T1000 (cell line): ENCODE data around the gene PLEKHA7.
"Not testable (repeated sequence)": the region's sequence is repeated elsewhere in the genome, so short reads cannot be mapped to it uniquely, and the experiment has no call there.

Source experiments
- DNase-seq: peaks from one replicate; lab custom pipeline; 2025; ENCODE audit warnings: mixed read lengths; lab: John Stamatoyannopoulos, UW

Gene PLEKHA7

DNA sequence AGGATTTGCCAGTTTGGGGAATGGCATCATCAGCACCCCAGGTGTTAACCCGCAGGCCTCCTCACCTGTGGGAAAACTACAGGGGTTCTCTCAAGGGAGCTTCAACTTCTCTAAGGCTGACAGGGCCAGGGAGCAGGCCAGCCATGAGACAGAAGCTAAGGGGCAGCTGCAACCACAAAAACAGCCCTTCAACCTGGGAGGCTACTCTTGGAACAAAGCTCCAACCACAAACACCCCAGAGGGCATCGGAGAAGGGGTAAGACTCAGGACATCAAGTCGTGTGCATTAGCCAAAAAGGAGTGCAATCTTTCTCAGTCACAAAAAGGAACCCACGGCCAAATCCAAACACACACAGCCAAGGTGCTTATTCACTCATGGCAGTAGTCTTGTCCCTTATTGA is 103.0 kb downstream of the PLEKHA7 start:
- no peak for DNase-seq

DNA sequence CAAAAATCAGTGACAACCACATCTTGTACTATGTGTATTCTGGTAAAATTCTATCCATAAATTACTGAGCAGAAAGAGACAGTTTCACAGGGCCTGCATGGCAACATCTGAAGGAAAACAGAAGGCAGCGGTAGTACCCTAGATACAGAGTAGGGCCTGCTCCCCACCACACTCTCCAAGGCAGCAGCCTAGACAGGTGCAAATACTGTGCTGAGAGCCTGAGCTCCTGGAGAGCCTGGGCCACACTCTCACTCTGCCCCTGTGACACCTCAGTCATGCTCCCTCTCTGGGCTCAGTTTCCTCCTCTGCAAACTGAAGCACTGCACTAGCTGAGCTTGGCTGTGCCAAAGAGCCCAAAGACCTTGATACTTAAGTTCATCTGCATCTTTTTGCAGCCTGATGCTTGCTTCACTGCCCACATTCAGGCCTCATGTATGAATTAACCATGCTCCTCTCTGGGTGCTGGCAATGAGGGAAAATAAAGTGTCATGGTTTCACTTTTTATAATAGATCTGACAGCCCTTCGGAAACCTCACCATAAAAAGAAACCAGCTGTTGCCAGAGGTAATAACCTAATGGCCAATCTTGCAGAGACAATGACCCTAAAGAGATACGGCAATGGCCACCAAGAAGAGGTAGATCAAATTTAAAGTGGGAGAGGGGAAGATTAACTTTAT is 104.7 kb downstream of the PLEKHA7 start:
- DNase-seq = no peak

DNA sequence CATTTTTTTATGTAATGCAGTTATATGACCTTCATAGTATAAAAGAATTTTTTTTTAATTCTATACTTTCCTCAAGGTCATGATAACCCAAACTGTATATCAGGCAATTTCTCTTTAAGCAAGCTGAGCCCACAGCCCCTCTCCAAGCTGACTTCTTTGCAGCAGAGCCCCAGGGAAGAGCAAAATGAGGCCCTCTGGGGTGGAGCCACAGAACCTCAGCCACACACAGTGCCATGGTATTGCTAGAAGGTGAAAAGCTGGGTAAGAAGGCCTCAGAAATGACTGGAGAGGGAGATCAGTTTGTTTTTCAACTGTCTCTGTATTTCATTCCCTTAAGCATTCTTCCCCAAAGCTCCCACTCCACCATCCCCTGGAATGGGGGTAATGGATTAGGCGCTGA is 108.8 kb downstream of the PLEKHA7 start:
- no peak for DNase-seq

DNA sequence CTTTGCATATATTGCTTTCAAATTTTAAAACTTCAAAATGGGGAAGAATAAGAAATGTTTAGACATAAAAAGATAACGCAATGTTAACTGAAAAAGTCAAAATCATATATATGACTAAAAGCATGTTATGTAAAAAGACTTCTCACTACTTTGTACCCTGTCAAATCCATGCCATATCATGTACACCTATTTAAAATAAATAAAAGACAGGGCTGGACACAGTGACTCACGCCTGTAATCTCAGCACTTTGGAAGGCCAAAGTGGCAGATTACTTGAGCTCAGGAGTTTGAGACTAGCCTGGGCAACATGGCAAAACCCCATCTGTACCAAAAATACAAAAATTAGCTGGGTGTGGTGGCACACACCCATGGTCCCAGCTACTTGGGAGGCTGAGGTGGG is 109.5 kb downstream of the PLEKHA7 start:
- DNase-seq = not testable (repeated sequence)

DNA sequence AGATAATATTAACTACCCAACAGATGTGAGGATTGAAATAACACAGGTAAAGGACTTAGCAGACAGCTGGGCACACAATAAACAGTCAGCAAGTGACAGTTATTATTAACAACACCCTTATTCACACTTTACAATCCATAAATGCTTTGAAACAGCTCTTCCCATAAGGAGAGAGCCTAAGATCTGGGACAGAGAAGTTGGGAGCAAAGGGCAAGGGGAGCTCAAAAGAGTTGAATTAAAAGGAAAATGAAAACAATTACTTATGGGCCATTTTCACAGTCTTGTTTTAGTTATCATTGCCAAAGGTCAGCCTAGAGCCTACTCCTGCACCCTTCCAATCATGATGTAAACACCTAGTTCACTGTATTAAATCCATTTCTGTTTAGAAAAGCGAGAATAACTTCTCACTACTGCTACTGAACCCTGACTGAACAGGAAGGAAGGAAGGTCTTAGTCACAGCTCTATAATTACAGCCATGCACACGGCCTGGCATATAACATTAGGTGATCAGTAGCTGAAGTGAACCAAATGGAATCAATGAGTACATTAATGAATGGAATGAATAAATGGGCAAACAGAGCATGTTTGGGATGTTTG is 111.3 kb downstream of the PLEKHA7 start:
- no peak for DNase-seq

DNA sequence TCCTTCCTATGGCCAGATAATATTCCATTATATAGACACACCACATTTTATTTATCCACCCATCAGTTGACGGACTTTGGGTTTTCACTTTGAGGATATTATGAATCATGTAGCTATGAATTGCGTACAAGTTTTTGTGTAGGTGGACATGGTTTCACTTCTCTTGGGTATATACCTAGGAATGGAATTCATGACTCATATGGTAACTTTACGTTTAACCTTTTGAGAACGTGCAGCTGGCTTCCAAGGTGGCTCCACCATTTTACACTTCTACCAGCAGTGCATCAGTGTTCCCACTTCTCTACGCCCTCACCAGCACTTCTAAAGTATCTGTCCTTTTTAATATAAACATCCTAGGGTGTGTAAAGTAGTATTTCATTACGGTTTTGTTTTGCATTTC is 112.0 kb downstream of the PLEKHA7 start:
- DNase-seq = no peak

DNA sequence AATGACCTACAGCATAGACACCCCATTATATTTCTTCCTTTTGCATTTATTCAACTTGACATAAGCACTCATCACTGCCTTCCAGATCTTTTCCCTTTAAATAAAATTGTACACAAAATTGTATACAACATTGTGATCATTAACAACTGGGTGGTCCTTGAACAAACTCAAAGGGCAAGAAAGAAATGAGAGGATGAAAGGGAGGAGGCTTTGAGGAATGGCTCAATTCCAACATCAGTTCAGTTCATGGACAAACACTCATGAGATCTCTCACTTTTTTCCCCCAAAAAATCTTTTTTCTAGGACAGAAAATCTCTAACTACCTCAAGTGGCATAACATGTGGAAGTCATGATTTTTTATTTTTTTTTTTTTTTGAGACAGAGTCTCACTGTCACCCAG is 113.7 kb downstream of the PLEKHA7 start:
- no peak for DNase-seq

DNA sequence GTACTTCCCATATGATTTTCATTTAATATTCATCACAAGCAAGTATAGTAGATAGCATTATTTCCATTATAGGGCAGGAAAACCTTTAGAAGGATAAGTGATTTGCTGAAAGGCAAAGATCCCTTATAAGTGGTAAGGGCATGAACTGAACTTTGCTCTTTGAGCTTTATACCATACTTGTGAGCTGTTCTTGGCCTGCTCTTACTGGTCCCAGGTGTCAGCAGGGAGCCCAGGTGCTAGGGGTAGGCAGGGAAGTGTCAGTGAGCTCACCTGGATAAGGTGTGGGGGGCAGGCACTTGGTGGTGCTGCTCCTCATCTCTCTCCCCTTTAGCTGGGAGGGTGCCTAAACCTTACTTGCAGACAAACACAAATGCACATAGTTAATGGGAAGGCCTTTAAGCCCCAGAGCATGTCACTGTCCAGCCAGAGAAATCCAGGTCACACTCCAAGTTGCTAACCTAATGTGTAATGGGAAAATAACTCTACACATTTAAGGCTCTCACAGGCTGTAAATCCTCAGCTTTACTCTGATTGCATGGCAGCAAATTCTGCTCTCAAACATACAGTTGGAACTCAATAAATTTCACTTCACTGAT is 114.4 kb downstream of the PLEKHA7 start:
- DNase-seq = no peak

DNA sequence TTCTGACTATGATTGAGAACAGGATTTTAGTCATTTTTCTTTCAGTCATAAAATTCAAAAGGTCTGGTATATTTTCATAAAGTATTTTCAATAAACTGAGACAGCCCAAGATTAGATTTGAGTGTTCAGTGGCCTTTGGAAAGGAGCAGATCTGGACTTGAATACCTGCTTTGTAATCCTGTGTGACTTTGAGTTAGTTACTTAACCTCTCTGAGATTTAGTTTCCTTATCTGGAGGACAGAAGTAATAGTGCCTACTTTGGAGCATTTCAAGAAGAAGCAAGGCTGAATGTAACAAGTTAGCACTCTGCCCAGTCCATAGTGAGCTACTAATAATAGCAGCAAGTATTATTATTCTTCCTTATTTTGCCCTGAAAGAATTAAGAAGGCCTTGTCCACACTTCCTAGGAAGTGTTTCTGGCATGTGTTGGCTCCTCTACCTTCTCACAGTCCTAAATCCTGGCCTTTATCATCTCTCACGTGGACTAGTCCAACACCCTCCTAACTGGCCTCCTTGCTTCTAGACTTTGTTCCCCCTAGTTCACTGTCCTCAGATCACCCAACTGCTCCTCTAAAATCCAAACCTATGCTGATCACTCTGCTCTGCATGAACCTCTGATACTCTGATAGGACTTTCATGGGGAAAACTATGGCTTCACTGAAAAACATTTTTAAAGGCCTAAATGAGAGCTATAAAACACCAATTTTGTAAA is 115.8 kb downstream of the PLEKHA7 start:
- DNase-seq = no peak

DNA sequence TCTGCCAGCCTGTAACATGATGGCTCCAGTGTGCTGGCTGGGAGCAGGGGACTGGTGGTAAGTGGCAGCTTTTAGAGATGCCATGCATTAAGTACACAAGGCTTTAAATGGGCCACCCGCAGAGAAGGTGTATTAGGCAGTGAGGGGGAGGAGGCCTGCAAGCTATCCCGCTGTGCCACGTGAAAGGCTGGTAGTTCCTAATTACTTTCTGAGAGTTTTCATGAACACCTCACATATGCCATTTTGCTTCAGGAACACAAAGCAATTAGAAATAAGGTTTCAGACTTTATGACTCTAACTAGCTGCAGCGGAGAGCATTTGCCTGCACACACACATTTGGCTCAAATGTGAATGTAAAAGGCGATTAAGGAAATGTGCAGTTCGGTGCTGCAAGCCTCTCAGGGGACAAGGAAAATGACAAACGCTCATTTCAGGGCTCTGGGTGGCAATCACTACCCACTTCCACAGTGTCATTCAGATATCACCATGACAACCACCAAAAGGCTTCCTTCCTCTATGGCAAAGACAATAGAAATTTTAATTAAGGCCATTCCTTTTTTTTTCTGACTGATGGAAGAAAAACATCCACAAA is 116.6 kb downstream of the PLEKHA7 start:
- no peak for DNase-seq

DNA sequence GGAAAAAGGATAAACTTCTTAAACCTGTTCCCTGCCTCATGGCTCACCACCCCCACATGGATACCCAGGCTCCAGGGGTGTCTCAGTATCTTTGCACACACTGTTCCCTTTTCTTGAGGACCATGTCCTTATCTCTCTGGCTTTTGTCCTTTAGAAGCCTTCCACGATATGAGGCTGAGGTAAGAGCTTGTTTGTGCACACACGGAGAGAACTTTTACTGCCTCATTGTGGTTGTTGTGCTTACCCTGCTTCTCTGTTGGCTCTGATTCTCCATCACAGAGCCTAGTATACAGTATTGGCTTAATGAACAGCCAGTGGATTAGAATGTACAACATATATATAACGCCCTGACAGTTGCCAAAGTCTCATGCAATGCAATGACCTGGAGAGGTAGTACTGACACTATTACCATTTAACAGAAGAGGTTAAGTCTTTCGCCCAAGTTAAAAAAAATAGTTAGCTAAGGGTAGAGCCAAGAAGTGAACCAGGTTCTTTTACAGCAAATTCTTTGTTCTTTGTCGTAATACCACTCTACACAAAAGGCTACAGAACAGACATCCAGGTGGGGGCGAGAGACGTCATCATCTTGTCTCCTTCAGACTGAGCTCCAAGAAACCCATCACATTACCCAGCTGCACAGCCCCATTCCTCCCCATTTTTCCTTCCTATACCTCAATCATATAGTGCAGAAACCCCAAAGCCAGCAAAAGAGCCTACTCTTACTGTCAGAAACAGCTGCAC is 117.3 kb downstream of the PLEKHA7 start:
- DNase-seq = no peak

DNA sequence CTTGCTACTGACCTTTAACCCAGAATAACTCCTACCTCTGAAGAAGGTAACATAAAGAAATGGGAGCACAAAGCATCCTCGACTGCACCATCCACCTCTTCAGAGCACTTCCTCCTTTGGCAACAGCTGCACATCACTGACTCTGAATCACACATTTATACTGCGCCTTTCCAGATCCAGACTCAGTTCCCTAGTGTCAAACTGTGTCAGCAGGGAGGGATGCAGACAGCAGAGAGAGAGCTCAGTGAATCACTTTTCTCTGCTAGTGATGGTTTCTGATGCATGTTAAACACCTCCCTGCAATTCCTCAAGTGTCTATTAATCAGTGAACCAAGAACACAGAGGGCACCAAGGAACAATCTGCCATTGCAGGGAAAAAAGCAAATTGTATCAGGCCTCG is 118.9 kb downstream of the PLEKHA7 start:
- no peak for DNase-seq

DNA sequence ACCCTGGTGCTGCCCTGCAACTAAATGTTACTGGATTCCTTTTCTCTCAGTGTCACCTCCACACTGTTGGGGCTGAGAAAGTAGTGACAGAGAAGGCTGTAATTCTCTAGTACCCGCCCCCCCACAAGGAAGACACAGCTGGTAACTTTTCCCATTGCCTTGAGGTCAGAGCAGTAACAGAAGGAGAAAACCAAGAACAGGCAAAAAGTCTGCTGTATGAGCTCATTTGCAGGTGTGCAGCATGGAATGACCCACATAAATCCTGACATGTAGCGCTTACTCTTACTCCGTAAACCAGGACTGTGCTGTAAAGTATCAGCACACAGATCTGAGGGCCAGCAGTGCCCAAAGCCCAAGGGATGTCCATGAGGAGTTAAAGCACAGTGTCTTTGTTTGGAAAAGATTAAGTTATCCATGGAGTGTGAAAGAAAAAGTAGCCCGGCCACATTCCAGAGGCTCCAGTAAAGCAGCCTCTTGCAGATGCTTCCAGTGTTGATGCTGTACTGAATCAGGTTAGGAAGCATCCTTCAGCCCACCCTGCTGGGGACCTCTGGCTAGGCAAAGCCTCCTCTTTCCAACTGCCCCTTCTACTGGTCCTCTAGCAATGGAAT is 120.7 kb downstream of the PLEKHA7 start:
- no peak for DNase-seq

DNA sequence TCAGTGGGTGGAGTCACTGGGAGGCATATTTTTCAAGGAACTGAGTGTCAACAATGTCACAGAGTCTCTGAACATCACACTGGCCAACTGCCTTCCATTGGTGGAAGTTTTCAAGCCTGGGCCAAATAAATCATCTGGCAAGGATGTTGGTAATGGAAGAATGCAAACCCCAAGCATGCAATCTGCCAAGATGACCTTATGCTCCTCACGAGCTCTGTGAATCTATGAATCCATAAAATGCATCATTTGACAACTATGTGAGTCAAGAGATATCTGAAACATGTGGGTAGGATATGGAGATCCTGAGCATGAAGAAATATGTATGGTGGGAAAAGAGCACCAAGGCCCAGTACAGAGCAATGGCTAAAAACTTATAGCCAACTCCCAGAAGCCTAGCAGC is 122.2 kb downstream of the PLEKHA7 start:
- DNase-seq = peak; percentile 6

DNA sequence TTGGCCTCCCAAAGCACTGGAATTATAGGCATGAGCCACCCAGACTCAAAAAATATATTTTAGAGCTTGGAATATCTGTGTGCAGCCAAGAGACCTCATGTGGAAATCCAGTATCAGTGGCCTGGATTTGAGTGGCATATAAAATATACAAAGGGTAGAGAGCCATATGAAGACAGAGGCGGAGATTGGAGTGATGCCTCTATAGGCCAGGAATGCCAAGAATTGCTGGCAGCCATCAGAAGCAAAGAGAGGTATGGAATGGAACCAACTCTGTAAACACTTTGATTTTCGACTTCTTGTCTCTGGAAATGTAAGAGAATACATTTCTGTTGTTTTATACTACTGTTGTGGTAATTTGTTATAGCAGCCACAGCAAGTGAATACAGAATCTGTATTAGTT is 123.0 kb downstream of the PLEKHA7 start:
- DNase-seq = no peak

DNA sequence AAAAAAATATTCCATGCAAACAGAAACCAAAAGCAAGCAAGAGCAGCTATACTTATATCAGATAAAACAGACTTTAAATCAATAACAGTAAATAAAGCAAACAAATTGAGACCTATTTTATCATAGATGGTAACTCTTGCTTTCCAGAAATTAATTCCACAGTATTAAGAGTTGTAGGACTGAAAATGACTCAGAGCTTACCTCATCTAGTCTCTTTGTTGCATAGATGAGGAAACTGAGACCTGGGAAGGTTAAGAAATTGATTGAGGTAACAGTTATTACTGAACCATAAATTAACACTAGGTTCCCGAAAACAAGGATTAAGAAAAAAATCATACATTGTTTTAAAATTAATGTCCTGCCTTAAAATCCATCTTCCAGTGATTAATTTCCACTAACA is 123.8 kb downstream of the PLEKHA7 start:
- no peak for DNase-seq

DNA sequence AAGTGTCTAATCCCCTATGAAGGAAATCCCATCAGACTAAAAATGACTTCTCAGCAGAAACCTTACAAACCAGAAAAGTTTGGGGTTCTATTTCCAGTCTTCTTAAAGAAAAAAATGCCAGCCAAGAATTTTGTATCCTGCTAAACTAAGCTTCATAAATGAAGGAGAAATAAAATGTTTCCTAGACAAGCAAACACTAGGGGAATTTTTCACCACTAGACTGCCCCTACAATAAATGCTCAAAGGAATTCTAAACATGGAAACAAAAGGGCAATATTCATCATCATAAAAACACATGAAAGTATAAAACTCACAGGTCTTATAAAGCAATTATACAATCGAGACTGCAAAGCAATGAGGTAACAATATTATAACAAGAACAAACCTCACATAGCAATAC is 124.3 kb downstream of the PLEKHA7 start:
- no peak for DNase-seq

DNA sequence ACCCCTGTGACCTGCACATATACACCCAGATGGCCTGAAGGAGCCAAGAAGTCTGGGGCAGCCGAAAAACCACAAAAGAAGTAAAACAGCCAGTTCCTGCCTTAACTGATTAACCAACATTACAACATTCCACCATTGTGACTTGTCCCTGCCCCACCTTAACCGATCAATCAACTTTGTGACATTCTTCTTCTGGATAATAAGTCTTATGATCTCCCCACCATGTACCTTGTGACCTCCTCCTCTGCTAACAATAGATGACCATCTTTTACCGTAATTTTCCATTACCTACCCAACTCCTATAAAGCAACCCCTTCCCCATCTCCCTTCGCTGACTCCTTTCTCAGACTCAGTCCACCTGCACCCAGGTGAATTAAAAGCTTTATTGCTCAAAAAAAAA is 125.2 kb downstream of the PLEKHA7 start:
- not testable (repeated sequence) for DNase-seq

DNA sequence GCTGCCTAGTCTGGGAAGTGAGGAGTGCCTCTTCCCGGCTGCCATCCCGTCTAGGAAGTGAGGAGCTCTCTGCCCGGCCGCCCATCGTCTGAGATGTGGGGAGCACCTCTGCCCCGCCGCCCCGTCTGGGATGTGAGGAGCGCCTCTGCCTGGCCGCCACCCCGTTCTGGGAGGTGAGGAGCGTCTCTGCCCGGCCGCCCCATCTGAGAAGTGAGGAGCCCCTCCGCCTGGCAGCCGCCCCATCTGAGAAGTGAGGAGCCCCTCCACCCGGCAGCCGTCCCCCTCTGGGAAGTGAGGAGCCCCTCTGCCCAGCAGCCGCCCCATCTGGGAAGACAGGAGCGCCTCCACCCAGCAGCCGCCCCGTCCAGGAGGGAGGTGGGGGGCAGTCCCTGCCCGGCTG is 126.3 kb downstream of the PLEKHA7 start:
- not testable (repeated sequence) for DNase-seq

DNA sequence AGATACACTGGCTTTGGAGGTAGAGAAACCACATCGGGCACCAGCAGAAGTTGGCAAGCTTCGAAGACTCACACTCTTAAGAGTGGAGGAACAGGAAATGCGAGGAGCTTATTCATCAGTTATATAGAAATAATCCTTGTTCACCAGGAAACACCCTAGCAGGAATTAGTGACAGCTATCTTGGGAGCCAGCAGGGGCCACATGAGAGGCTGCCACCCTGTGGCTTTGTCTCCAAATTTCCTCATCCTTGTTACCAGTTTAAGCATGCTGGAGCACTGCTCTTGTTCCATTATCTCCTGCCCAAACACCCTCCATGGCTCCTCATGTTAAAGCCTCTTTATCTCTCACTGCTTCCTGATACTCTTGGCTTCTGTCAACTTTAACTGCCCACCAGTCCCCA is 131.0 kb downstream of the PLEKHA7 start:
- no peak for DNase-seq

DNA sequence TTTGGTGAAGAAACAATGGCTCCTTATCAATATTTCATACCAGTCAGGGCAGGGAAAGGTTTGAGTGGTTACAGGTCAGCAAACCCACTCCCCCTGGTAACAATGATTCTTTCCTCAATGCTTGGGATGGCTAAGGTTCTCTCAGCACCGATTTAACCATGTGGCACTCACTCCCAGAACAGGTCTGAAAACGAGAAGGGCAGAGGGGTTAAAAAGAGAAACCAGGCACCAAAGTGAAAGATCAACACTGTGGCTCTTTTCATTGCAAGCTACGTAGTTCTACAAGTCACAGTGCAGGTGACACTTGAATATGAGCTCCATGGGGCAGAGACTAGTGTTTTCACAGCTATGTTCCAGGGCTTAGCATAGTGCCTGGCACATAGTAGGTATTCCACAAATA is 132.4 kb downstream of the PLEKHA7 start:
- no peak for DNase-seq
